Measurements from ENCODE around the gene FBXL17. TPM values are rescaled to one million over a fixed set of nuclear protein-coding genes. Genes with fewer than 3 reads are reported as not detected.

Gene FBXL17
- total RNA-seq, 1 donor from 2014 or later, result 49.4 TPM

GRCh38 chr5:108081707-108082106, 300.2 kb downstream of the FBXL17 start:
- Histone ChIP-seq H3K36me3 (no peaks in the 10 kb centered on the region), H3K4me3 (no peak overlapping the region), H3K27me3 (ENCODE audit: low read depth) (no peaks in the 10 kb centered on the region), H3K4me1 (no peaks in the 10 kb centered on the region), H3K27ac (replicated peaks) (no peak overlapping the region), H3K9me3 (replicated peaks) (no peaks in the 10 kb centered on the region)
- DNase-seq, result no peak
- intact Hi-C loops (cut with micrococcal nuclease), result no loop called here
- TF ChIP-seq CTCF (IDR thresholded peaks at IDR 0.05; ENCODE audit: borderline replicate concordance), result no peak

GRCh38 chr5:108079753-108080152, 302.1 kb downstream of the FBXL17 start:
- no peak for DNase-seq
- H3K27me3 ChIP-seq (ENCODE audit: low read depth), result no peaks in the 10 kb centered on the region
- H3K27ac ChIP-seq (replicated peaks), result no peak overlapping the region
- H3K4me1 ChIP-seq, result no peaks in the 10 kb centered on the region
- no peak overlapping the region for H3K4me3 ChIP-seq
- no peak for TF ChIP-seq CTCF (IDR thresholded peaks at IDR 0.05; ENCODE audit: borderline replicate concordance)
- H3K36me3 ChIP-seq, result no peaks in the 10 kb centered on the region
- H3K9me3 ChIP-seq (replicated peaks), result no peaks in the 10 kb centered on the region
- intact Hi-C loops (cut with micrococcal nuclease), result no loop called here

- H3K9me3 ChIP-seq (replicated peaks), result peaks cover 5% of the 10 kb centered on the region
- H3K27ac ChIP-seq (replicated peaks), result no peak overlapping the region
- H3K27me3 ChIP-seq (ENCODE audit: low read depth), result no peaks in the 10 kb centered on the region
- H3K4me3 ChIP-seq, result no peak overlapping the region
- DNase-seq, result no peak
- no peaks in the 10 kb centered on the region for H3K4me1 ChIP-seq
- H3K36me3 ChIP-seq, result no peaks in the 10 kb centered on the region
- no peak for TF ChIP-seq CTCF (IDR thresholded peaks at IDR 0.05; ENCODE audit: borderline replicate concordance)
- intact Hi-C loops (cut with micrococcal nuclease), result no loop called here
Measured at GRCh38 chr5:108078882-108079281, 303.0 kb downstream of the FBXL17 start.

- Histone ChIP-seq H3K36me3 (no peaks in the 10 kb centered on the region), H3K9me3 (replicated peaks) (peaks cover 7% of the 10 kb centered on the region), H3K27ac (replicated peaks) (no peak overlapping the region), H3K27me3 (ENCODE audit: low read depth) (no peaks in the 10 kb centered on the region), H3K4me3 (no peak overlapping the region), H3K4me1 (no peaks in the 10 kb centered on the region)
- intact Hi-C loops (cut with micrococcal nuclease), result no loop called here
- DNase-seq, result no peak
- no peak for TF ChIP-seq CTCF (IDR thresholded peaks at IDR 0.05; ENCODE audit: borderline replicate concordance)
Measured at GRCh38 chr5:108078345-108078744, 303.6 kb downstream of the FBXL17 start.

- no peaks in the 10 kb centered on the region for H3K36me3 ChIP-seq
- intact Hi-C loops (cut with micrococcal nuclease), result no loop called here
- DNase-seq, result no peak
Measured at GRCh38 chr5:108074626-108075025, 307.3 kb downstream of the FBXL17 start.

More at GRCh38 chr5:108074626-108075025, 307.3 kb downstream of the FBXL17 start:
- H3K27ac ChIP-seq (replicated peaks), result no peak overlapping the region
- TF ChIP-seq CTCF (IDR thresholded peaks at IDR 0.05; ENCODE audit: borderline replicate concordance), result no peak
- no peaks in the 10 kb centered on the region for H3K4me1 ChIP-seq
- no peaks in the 10 kb centered on the region for H3K27me3 ChIP-seq (ENCODE audit: low read depth)
- H3K4me3 ChIP-seq, result no peak overlapping the region
- H3K9me3 ChIP-seq (replicated peaks), result peaks cover 7% of the 10 kb centered on the region

All from left ventricle myocardium inferior (tissue), 1 donor.